GM21515 (cell line): ENCODE results near the gene CHRM2.
"Not testable (repeated sequence)": the region's sequence is repeated elsewhere in the genome, so short reads cannot be mapped to it uniquely, and the experiment has no call there.

Source experiments
- ATAC-seq: cut with Tn5 transposase; IDR thresholded peaks from one replicate; pipeline ENCODE4 v1.9.1; 2021; ENCODE audit not compliant: unreplicated experiment

Gene CHRM2

DNA sequence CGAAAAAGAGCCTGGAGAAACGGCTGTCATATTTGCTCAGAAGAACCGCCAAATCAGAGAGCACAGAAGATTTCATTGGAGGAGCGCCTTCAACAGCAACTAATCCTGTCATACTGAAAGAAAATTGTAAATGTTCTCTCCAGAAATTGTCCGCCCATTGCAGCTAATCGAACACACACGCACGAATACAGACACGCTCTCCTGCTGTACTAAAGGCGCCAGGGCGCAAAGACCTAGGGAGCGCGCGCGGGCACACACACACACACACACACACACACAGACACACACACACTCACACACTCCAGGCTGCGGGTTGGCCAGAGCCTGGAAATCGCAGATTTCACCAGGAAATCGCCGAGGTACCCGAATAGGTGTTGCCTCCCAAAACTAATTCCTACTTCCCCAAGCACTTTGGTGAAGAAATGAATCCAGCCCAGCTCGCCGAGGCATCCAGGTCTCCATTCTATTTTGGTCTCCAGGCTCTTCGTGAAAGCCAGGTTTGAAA lies at the start of gene CHRM2:
CHRM2 (plus strand) TSS at position 157 of the 505 bp plus-strand sequence. CDS start 146,214 bp downstream, outside the sequence.
- no peak for ATAC-seq

- ATAC-seq, result not testable (repeated sequence)
These were observed 37.1 kb upstream of the CHRM2 start for GRCh38 chr7:136831398-136831797.

DNA sequence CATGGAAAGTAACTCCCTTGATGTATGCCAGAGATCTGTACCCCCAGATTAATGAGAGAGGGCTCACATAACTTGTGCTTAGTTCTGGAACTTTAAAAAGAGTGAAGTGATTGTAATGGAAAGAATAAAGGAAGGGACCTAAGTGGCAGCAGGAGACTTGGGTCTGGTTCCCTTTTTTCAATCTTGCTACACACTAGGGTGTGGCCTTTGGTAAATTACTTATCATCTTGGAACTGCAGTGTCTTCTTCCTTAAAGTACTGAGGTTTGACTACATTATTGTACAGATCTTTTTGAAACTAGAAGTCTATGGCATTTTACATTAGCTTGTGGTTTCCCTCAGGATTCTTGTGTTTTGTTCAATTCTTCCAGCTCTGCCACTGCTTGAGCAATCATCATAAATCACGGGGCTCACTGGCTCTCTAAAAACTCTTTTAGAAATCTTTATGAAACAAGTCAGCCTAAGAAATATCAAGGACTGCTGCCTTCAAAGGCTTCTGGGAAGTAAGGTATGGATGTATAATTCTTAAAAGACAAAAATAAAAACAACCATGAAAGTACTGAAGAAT lies 22.5 kb upstream of the CHRM2 start:
- no peak for ATAC-seq

DNA sequence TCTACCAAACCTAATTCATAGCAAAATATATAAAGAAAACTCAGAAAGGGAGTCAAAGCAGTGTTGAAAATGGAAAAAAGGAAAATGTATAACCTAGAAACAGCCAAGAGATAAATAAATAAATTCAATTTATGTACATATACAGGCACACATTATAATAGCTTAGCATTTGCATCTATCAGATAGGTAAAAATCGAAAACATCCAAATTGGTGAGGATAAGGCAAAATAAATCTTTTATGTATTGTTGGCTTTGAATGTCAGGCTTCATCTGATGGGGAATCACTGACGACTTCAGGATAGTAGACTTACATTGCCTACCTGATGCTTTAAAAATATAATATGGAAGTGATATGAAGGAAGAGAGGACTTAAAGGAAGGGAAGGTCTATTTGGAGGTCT lies 20.6 kb upstream of the CHRM2 start:
- ATAC-seq, result no peak

- ATAC-seq, result no peak
These were observed 14.8 kb upstream of the CHRM2 start for GRCh38 chr7:136853654-136854053.

DNA sequence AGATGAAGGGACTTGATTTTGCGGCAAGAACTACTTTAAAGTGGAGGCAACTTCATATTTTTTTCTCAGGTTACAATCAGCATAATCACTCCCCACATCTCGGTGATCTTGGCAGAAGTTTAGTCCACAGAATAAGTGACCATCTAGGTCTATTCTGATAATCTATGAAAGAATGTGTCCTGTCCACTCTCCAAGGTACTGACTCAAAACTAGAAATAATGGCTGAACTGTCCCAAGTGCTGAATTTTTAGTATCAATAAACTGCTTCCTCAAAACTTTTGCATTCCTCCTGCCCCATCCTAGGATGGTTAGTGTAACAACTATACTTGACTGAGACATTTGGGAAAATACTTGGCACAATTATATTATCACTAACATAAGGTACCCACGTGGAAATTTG lies 10.9 kb upstream of the CHRM2 start:
- no peak for ATAC-seq

DNA sequence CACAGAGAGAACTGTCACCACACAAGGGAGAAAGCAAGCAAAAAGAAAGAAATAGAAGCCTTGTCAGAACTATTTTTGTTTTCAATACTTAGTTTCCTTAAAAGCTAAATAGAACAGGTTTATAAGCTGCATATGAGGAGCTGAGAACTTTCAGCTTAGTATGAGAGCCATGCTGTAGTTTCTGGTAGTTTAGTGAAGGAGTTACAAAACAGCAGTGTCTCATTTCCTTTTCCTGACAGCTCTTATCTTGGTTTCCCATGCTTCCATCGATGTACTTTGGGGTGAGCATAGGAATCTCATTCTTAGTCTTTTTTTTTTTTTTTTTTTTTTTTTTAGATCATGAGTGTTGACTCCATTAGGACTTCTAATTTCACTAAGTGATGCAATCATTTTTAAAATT lies 8.6 kb upstream of the CHRM2 start:
- no peak for ATAC-seq

- ATAC-seq, result no peak
These were observed 3.2 kb upstream of the CHRM2 start for GRCh38 chr7:136865236-136865635.

- ATAC-seq, result no peak
These were observed 2.7 kb upstream of the CHRM2 start for GRCh38 chr7:136865777-136866176.

- ATAC-seq, result no peak
These were observed 829 bp downstream of the CHRM2 start for GRCh38 chr7:136869001-136869961.

GRCh38 chr7:136869991-136870865 lies 1.8 kb downstream of the CHRM2 start:
- no peak for ATAC-seq

GRCh38 chr7:136870866-136871487 lies 2.5 kb downstream of the CHRM2 start:
- no peak for ATAC-seq

- ATAC-seq, result no peak
These were observed 6.1 kb downstream of the CHRM2 start for GRCh38 chr7:136874393-136875032.

DNA sequence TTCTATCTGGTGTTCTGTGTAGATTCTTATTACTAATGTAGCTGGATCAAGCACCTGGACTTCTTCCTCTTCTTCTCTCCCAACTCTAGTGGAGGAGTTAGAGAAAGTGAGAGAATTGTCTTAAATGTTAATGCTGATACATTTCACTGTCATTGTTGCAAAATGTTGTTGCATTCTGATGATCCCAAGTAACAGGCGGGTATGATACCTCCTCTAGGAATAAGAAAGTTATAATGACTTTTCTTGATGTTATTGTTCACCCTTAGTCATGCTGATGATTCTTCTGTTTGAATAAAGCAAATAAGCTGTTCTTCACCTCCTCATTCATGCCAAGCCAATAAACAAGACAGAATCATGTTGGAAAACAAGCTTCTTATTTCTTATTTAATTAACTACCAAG lies 9.1 kb downstream of the CHRM2 start:
- ATAC-seq, result no peak

GRCh38 chr7:136877990-136878389 lies 9.5 kb downstream of the CHRM2 start:
- ATAC-seq, result no peak

DNA sequence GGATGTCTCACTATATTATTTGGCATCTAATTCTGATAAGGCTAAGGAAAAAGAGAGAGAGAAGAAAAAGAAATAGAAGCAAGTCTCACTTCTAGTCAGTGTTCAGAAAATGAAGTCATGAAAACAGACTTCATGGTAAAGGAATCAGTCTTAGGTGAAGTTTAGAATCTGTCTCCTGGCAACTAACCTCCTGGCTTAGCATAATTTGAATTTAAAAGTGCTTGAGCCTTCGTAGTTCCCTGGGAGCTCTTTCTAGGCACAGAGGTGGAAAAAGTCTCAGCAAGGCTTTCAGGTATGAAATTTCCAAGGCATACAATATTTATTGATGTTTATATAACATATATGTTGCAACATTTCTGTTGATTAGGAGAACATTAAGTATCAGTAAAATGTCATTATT lies 10.4 kb downstream of the CHRM2 start:
- ATAC-seq, result no peak

- ATAC-seq, result no peak
These were observed 14.6 kb downstream of the CHRM2 start for GRCh38 chr7:136883046-136883445.

- no peak for ATAC-seq
These were observed 16.0 kb downstream of the CHRM2 start for GRCh38 chr7:136884492-136884891.

GRCh38 chr7:136887317-136887716 lies 18.9 kb downstream of the CHRM2 start:
- ATAC-seq, result no peak

GRCh38 chr7:136890399-136890798 lies 21.9 kb downstream of the CHRM2 start:
- no peak for ATAC-seq
